HEK293T (cell line): ENCODE results near the gene CCDC8.
"Not testable (repeated sequence)": the region's sequence is repeated elsewhere in the genome, so short reads cannot be mapped to it uniquely, and the experiment has no call there.

Source experiments
- CTCF ChIA-PET: fragments of 350-600 bp; formaldehyde crosslinking; extraction: SDS; loops from one replicate; lab custom pipeline; 2021; ENCODE audit warnings: antibody characterized with exemption, inconsistent platforms; lab: Yijun Ruan, JAX
- POLR2A ChIA-PET: fragments of 350-600 bp; formaldehyde crosslinking; extraction: SDS; loops from one replicate; lab custom pipeline; 2020; ENCODE audit warnings: antibody characterized with exemption, inconsistent platforms; lab: Yijun Ruan, JAX
- DNase-seq: peaks from one replicate; pipeline ENCODE4 v3.0.0; 2012; ENCODE audit warnings: mixed read lengths; ENCODE audit errors: extremely low spot score
- ARNT ChIP-seq: fragments of 450-650 bp; IDR thresholded peaks from 2 replicates; pipeline ENCODE4 v1.6.1; 2017; ENCODE audit warnings: mild to moderate bottlenecking
- BHLHE40 ChIP-seq: fragments of 450-650 bp; IDR thresholded peaks from 2 replicates; pipeline ENCODE4 v1.6.1; 2016; ENCODE audit warnings: mild to moderate bottlenecking, moderate library complexity, borderline replicate concordance
- CTBP1 ChIP-seq: fragments of 450-650 bp; IDR thresholded peaks from 2 replicates; pipeline ENCODE4 v1.6.1; 2016; ENCODE audit warnings: borderline replicate concordance
- ELF4 ChIP-seq: fragments of 450-650 bp; IDR thresholded peaks from 2 replicates; pipeline ENCODE4 v1.6.1; 2017; ENCODE audit warnings: antibody characterized with exemption
- FOXA1 ChIP-seq: fragments of 450-650 bp; IDR thresholded peaks from 2 replicates; pipeline ENCODE4 v1.6.1; 2016; ENCODE audit warnings: mild to moderate bottlenecking
- FOXK2 ChIP-seq: fragments of 450-650 bp; IDR thresholded peaks from 2 replicates; pipeline ENCODE4 v1.6.1; 2016; ENCODE audit warnings: mild to moderate bottlenecking
- FOXM1 ChIP-seq: fragments of 450-650 bp; IDR thresholded peaks from 2 replicates; pipeline ENCODE4 v1.6.1; 2017; ENCODE audit warnings: mild to moderate bottlenecking, borderline replicate concordance
- HDGF ChIP-seq: fragments of 450-650 bp; IDR thresholded peaks from 2 replicates; pipeline ENCODE4 v1.6.1; 2017; ENCODE audit warnings: antibody characterized with exemption, borderline replicate concordance
- L3MBTL2 ChIP-seq: fragments of 450-650 bp; conservative IDR thresholded peaks from 2 replicates; pipeline ENCODE4 v1.6.1; 2016; ENCODE audit warnings: mild to moderate bottlenecking
- LEF1 ChIP-seq: fragments of 450-650 bp; IDR thresholded peaks from 2 replicates; pipeline ENCODE4 v1.6.1; 2017; ENCODE audit warnings: mild to moderate bottlenecking, borderline replicate concordance
- NFRKB ChIP-seq: fragments of 450-650 bp; IDR thresholded peaks from 2 replicates; pipeline ENCODE4 v1.6.1; 2016; ENCODE audit warnings: mild to moderate bottlenecking, moderate library complexity
- PKNOX1 ChIP-seq: fragments of 450-650 bp; IDR thresholded peaks from 2 replicates; pipeline ENCODE4 v1.6.1; 2016
- SP1 ChIP-seq: fragments of 450-650 bp; IDR thresholded peaks from 2 replicates; pipeline ENCODE4 v1.6.1; 2017
- SUZ12 ChIP-seq: fragments of 450-650 bp; IDR thresholded peaks from 2 replicates; pipeline ENCODE4 v1.6.1; 2016; ENCODE audit warnings: mild to moderate bottlenecking
- TARDBP ChIP-seq: fragments of 450-650 bp; IDR thresholded peaks from 2 replicates; pipeline ENCODE4 v1.6.1; 2016
- ZNF384 ChIP-seq: fragments of 450-650 bp; IDR thresholded peaks from 2 replicates; pipeline ENCODE4 v1.6.1; 2016

The CCDC8 gene

GRCh38 chr19:46426035-46426505 lies 12.7 kb upstream of the CCDC8 start:
- POLR2A ChIA-PET: interaction anchor here (2.9 kb wide), 1 partner anchor 13 kb away, joined by 15 read pairs; the partner anchor contains the start of gene CCDC8
- no peak for TF ChIP-seq SP1
- no peak for TF ChIP-seq FOXK2
- TF ChIP-seq ZNF384: no peak
- no peak for TF ChIP-seq FOXA1
- no peak for TF ChIP-seq HDGF
- no peak for TF ChIP-seq CTBP1
- no peak for TF ChIP-seq TARDBP
- no peak for TF ChIP-seq SUZ12
- TF ChIP-seq NFRKB: no peak
- TF ChIP-seq PKNOX1: no peak
- no peak for TF ChIP-seq FOXM1
- TF ChIP-seq L3MBTL2: no peak
- TF ChIP-seq ARNT: no peak
- no peak for TF ChIP-seq ELF4
- TF ChIP-seq BHLHE40: no peak
- CTCF ChIA-PET: no interaction called here
- no peak for DNase-seq

DNA sequence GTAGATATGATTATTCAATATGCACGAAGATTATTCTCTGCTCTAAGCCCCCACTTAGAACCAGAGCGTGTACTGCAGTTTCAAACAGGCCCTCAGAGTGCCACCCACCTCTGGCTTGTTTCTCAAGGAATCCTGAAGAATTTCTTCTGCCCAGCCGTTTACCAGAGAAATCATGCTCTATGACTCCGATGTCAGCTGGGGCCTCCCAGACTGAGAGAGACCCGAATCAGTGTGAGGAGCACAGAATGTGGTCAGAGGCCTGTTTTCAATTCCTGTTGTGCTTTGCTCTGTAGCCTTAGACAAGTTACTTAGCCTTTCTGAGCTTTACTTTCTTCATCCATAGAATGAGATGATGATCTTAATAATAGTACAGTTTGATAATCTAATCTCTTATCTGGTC lies 9.8 kb upstream of the CCDC8 start:
- TF ChIP-seq LEF1 (no peak), HDGF (no peak), ELF4 (no peak), ZNF384 (no peak), BHLHE40 (no peak), ARNT (no peak), SP1 (no peak)
- DNase-seq: no peak
- ChIA-PET POLR2A (interaction anchor here (1.2 kb wide), 1 partner anchor 10 kb away, joined by 3 read pairs; the partner anchor contains the start of gene CCDC8), CTCF (interaction anchor here (1.1 kb wide), 1 partner anchor 28 kb away, joined by 5 read pairs; no protein-coding TSS in a partner anchor)

- CTCF ChIA-PET: interaction anchor here (1.1 kb wide), 1 partner anchor 27 kb away, joined by 5 read pairs; no protein-coding TSS in a partner anchor
- POLR2A ChIA-PET: no interaction called here
- TF ChIP-seq ZNF384 (no peak), ELF4 (no peak), NFRKB (no peak), CTBP1 (no peak), SP1 (no peak), FOXK2 (no peak), SUZ12 (no peak), FOXA1 (no peak), LEF1 (no peak), HDGF (no peak), TARDBP (no peak), ARNT (no peak), L3MBTL2 (no peak), BHLHE40 (no peak), FOXM1 (no peak), PKNOX1 (no peak)
These were observed 9.0 kb upstream of the CCDC8 start for GRCh38 chr19:46422344-46422743.

GRCh38 chr19:46420056-46420455 lies 6.7 kb upstream of the CCDC8 start:
- TF ChIP-seq HDGF (no peak), NFRKB (no peak), TARDBP (no peak), ARNT (no peak), SP1 (no peak), LEF1 (no peak), FOXM1 (no peak), ZNF384 (no peak), FOXK2 (no peak), PKNOX1 (no peak), FOXA1 (no peak), CTBP1 (no peak)
- CTCF ChIA-PET: interaction anchor here (0.7 kb wide), 1 partner anchor 343 kb away, joined by 3 read pairs; no protein-coding TSS in a partner anchor
- POLR2A ChIA-PET: no interaction called here
- no peak for DNase-seq

More at GRCh38 chr19:46422344-46422743, 9.0 kb upstream of the CCDC8 start:
- no peak for DNase-seq

- POLR2A ChIA-PET, CTCF ChIA-PET: not testable (repeated sequence)
- DNase-seq: peak; percentile 92
These were observed 2.7 kb upstream of the CCDC8 start for GRCh38 chr19:46415804-46416709.

- DNase-seq, POLR2A ChIA-PET, CTCF ChIA-PET: not testable (repeated sequence)
These were observed 1.5 kb upstream of the CCDC8 start for GRCh38 chr19:46414899-46415298.
